Measurements from ENCODE around the gene GNAO1. TPM values are rescaled to one million over a fixed set of nuclear protein-coding genes. Genes with fewer than 3 reads are reported as not detected.

Gene GNAO1
- polyA plus RNA-seq, 3 donors from 2014 or later, result 0.45 to 0.88 TPM; not detected in 1

DNA sequence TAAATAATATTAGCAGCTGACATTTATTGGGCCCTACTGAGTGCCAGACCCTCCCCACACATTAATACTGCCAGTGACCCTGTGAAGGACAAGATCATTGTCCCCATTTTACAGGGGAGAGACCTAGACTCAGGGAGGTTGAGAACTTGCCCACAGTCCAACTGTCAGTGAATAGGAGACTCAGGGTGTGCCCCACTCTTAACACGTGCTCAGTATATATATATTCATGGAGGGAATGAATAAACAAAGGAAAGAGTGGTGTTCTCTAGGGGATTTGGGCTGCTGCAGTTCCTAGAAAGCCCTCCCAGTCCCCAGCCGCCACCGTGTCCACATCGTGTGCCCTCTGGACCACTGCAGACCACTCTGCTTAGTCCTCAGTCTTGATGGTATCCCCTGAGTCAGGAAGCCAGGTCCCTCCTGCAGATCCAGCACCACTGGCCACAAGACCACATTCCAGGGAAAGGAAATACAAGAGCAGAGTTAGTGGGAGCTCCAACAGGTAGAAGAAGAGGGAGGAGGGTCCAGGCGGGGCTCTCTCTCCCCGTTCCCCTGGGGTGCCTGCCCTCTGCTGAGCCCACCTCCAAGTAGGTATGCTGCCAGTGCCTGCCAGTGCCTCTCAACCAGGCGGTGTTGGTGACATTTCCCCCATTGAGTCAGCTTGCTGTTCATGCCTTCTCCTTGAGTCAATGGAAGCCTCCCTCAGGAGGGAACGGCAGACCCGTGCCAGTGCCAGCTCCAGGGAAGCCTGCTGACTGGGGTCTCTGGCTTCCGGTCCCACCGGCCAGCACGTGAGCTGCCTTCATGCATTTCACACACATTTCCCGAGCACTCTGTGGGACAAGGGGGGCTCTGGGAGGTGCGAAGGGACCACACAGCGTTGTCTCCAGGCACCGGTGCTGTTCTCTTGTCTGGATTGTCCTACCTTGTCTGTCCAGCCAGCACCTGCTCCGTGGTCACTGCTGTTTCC is 75.6 kb downstream of the GNAO1 start:
- Mint-ChIP-seq H3K9me3 (no peaks in the 10 kb centered on the region), H3K27ac (peak overlapping the region in 3 of 6 donors; percentile 10 to 81 (median 47))

DNA sequence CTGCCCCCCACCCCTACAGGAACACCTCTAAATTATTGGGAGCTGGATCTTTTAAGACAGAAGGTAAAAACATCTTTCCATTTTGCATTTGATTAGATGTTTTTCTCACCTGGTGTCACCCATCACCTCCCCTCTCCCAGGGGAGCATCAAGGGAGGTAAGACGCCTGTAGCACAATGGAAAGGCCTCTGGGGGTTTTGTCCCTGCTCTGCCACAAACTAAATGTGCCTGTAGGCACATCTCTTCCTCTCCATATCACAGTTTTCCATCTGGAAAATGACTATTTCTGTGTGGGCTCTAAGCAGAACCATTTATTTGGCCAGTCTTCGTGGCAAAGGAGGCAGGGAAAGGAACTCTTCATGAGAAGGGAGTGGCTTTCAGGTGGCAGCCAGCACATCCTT is 76.6 kb downstream of the GNAO1 start:
- peaks cover 0 to 4% (median 0%) of the 10 kb centered on the region in 3 donors for H3K27me3 Mint-ChIP-seq (ENCODE audit: low read depth in 3 of 3)

More for the DNA sequence above, 75.6 kb downstream of the GNAO1 start:
- H3K4me3 Mint-ChIP-seq, result no peak overlapping the region
- H3K36me3 Mint-ChIP-seq, result no peaks in the 10 kb centered on the region
- peaks cover 0 to 4% (median 0%) of the 10 kb centered on the region in 3 donors for H3K27me3 Mint-ChIP-seq (ENCODE audit: low read depth in 3 of 3)
- no peak for DNase-seq
- peaks cover 29 to 39% of the 10 kb centered on the region in 2 donors for H3K4me1 Mint-ChIP-seq

DNA sequence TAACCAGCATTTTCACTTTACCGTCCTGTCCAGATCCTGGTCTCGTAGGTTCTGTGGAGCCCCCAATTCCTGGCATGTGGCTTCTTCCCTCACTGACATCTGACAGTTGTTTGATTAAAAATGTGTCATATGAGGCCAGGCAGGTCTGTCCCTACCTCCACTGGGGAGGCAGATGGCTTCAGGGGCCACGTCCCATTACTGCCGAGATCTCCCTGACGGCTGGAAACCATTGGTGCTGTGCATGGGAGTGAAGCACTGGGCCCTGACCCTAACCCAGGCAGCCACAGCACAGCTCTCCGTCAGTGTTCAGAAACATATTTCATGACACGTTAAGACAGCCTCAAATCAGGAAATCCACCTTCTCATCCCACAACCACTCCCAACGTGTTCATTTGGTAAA is 77.5 kb downstream of the GNAO1 start:
- no peaks in the 10 kb centered on the region for H3K9me3 Mint-ChIP-seq
- no peak overlapping the region for H3K4me3 Mint-ChIP-seq

More for the DNA sequence above, 76.6 kb downstream of the GNAO1 start:
- H3K36me3 Mint-ChIP-seq, result no peaks in the 10 kb centered on the region
- no peaks in the 10 kb centered on the region for H3K9me3 Mint-ChIP-seq
- H3K4me3 Mint-ChIP-seq, result no peak overlapping the region
- H3K4me1 Mint-ChIP-seq, result peaks cover 20 to 29% of the 10 kb centered on the region in 2 donors
- H3K27ac Mint-ChIP-seq, result peak overlapping the region in 2 of 6 donors; percentile 11 to 50
- no peak for DNase-seq

DNA sequence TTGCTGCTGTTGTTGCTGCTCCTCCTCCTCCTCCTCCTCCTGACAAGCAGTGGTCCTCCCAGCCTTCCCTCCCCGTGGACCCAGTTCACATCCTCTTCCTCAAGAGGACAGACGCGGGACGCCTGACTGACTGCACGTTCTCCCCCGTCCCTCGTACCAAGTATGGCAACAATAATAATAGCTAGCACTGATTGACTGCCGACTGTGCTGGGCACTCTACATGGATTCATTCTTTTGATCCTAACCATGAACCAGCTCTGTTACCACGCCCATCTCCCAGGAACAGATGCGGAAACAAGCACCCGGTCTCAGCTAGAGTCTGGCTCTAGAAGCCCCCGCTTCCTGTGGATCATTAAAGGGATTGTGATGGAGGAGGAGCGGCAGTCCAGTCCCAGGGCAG is 78.0 kb downstream of the GNAO1 start:
- Mint-ChIP-seq H3K9me3 (no peaks in the 10 kb centered on the region), H3K36me3 (peaks cover 0 to 4% (median 0%) of the 10 kb centered on the region in 3 donors), H3K4me1 (peaks cover 6 to 16% of the 10 kb centered on the region in 2 donors), H3K27me3 (ENCODE audit: low read depth in 3 of 3) (peaks cover 0 to 4% (median 0%) of the 10 kb centered on the region in 3 donors), H3K27ac (peak overlapping the region in 3 of 6 donors; percentile 7 to 56 (median 51)), H3K4me3 (no peak overlapping the region)
- DNase-seq, result no peak

More for the DNA sequence above, 77.5 kb downstream of the GNAO1 start:
- peak overlapping the region in 3 of 6 donors; percentile 11 to 63 (median 50) for H3K27ac Mint-ChIP-seq
- H3K36me3 Mint-ChIP-seq, result no peaks in the 10 kb centered on the region
- no peak for DNase-seq
- peaks cover 10 to 20% of the 10 kb centered on the region in 2 donors for H3K4me1 Mint-ChIP-seq
- peaks cover 0 to 4% (median 0%) of the 10 kb centered on the region in 3 donors for H3K27me3 Mint-ChIP-seq (ENCODE audit: low read depth in 3 of 3)

DNA sequence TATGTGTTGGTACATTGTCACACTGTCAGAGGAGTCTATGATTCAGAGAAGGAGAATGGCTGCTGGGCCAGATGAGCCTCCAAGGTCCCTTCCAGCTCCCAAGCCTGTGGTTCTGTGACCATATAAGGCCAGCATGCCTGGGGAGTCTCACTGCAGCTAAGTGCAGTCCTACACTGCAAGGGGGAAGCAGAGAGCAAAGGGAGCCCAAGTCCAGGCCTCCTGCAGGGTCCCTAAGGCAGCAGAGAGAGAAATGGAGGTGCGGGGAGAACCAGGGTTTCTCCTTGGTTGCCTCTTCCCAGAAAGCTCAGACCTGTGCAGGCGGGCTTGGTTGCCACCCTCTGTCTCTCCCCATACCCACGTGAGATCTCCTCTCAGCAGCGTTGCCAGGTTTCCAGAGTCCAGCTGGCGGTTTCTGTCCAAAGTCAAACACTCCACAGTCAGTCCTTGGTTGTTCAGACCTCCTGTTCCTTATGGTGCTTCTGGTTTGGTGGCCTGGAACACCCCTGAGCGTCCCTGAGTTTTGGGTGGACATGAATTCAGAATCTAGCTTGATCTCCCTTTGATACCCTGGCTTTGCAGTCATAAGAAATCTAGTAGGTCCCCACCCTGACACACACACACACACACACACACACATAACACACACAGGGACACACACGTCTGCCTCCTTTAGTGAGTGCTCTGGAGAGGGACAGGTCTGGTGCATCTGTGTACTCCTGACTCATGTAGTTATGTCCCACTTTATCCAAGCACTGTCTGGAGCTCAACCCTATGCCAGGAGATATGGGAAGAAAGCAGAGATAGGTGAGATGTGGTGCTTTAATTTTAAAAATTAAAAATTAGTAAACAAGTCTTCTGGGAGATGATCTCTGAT is 78.8 kb downstream of the GNAO1 start:
- Mint-ChIP-seq H3K27ac (peak overlapping the region in 1 of 6 donors; percentile 24), H3K4me3 (no peak overlapping the region), H3K27me3 (ENCODE audit: low read depth in 3 of 3) (peaks cover 0 to 4% (median 0%) of the 10 kb centered on the region in 3 donors), H3K4me1 (peaks cover 7 to 16% of the 10 kb centered on the region in 2 donors), H3K36me3 (peaks cover 0 to 5% (median 0%) of the 10 kb centered on the region in 3 donors), H3K9me3 (no peaks in the 10 kb centered on the region)
- DNase-seq, result no peak

- Mint-ChIP-seq H3K36me3 (peaks cover 0 to 5% (median 0%) of the 10 kb centered on the region in 3 donors), H3K4me1 (peaks cover 8 to 21% of the 10 kb centered on the region in 2 donors), H3K9me3 (no peaks in the 10 kb centered on the region), H3K27me3 (ENCODE audit: low read depth in 3 of 3) (peaks cover 0 to 4% (median under 1%) of the 10 kb centered on the region in 3 donors), H3K27ac (peak overlapping the region in 1 of 6 donors; percentile 24), H3K4me3 (no peak overlapping the region)
- no peak for DNase-seq
These were observed 79.5 kb downstream of the GNAO1 start for GRCh38 chr16:56270828-56271227.

DNA sequence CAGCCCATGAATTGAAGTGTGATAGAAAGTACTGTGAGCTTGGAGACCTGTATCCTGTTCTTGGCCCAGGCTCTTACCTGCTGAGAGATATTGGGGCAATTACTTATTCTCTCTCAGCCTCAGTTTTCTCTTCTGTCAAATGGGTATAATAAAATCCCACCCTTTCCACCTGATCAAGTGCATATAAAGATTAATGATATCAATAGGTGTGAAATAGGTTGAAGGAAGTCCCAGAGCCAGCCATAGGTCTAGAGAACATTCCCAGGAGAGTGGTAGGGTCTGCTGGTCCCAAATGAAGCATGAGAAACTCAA is 81.2 kb downstream of the GNAO1 start:
- Mint-ChIP-seq H3K27me3 (ENCODE audit: low read depth in 3 of 3) (peaks cover 0 to 4% (median 2%) of the 10 kb centered on the region in 3 donors), H3K4me1 (peaks cover 11 to 17% of the 10 kb centered on the region in 2 donors), H3K4me3 (no peak overlapping the region), H3K9me3 (no peaks in the 10 kb centered on the region), H3K36me3 (peaks cover 0 to 5% (median 0%) of the 10 kb centered on the region in 3 donors), H3K27ac (no peak overlapping the region)
- no peak for DNase-seq

- no peak overlapping the region for H3K4me3 Mint-ChIP-seq
- H3K27me3 Mint-ChIP-seq (ENCODE audit: low read depth in 3 of 3), result peaks cover 0 to 4% (median 2%) of the 10 kb centered on the region in 3 donors
- H3K27ac Mint-ChIP-seq, result no peak overlapping the region
- H3K36me3 Mint-ChIP-seq, result peaks cover 0 to 5% (median 0%) of the 10 kb centered on the region in 3 donors
- peaks cover 20 to 22% of the 10 kb centered on the region in 2 donors for H3K4me1 Mint-ChIP-seq
- no peaks in the 10 kb centered on the region for H3K9me3 Mint-ChIP-seq
- DNase-seq, result no peak
These were observed 82.3 kb downstream of the GNAO1 start for GRCh38 chr16:56273615-56274014.

DNA sequence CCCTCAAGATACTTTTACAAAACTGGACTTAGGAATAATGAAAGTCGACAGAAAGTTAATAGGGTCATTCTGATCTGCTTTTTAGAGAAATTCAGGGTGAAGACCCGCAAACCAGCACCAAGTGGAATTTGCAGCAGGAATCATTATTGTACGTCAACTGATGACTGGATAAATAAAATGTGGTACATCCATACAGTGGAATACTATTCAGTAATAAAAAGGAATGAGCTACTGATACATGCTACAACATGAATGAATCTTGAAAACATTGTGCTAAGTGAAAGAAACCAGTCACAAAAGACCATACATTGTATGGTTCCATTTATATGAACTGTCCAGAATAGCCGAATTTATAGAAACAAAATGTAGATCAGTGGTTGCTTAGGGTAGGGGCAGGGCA is 83.1 kb downstream of the GNAO1 start:
- peaks cover 0 to 5% (median 0%) of the 10 kb centered on the region in 3 donors for H3K36me3 Mint-ChIP-seq
- H3K27me3 Mint-ChIP-seq (ENCODE audit: low read depth in 3 of 3), result peaks cover 0 to 5% (median 2%) of the 10 kb centered on the region in 3 donors
- H3K9me3 Mint-ChIP-seq, result no peaks in the 10 kb centered on the region
- DNase-seq, result no peak
- no peak overlapping the region for H3K27ac Mint-ChIP-seq
- no peak overlapping the region for H3K4me3 Mint-ChIP-seq
- H3K4me1 Mint-ChIP-seq, result peaks cover 27 to 29% of the 10 kb centered on the region in 2 donors

DNA sequence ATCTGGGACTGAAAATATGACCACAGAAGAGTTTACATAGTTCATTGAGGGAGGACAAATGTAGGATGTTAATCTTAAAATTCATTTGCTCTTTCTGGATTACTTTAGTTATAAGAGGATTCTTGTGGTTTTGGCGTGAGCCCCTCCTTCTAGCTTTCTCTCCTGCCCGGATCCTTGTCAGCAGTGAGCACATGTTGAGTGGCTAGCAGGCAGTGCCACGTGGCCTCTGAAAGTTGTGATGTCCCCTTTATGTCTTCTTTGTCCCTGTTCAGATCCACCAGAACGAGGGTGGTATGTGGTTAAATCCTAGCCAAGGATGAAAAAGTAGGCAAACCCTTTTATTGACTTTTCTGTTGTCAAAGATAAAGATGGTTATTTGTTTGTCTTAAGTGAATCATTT is 83.8 kb downstream of the GNAO1 start:
- H3K4me3 Mint-ChIP-seq, result no peak overlapping the region

GRCh38 chr16:56275801-56276200 is 84.5 kb downstream of the GNAO1 start:
- Mint-ChIP-seq H3K36me3 (peaks cover 0 to 5% (median 0%) of the 10 kb centered on the region in 3 donors), H3K27ac (peak overlapping the region in 1 of 6 donors; percentile 18), H3K9me3 (no peaks in the 10 kb centered on the region), H3K4me1 (peaks cover 41 to 44% of the 10 kb centered on the region in 2 donors), H3K4me3 (no peak overlapping the region), H3K27me3 (ENCODE audit: low read depth in 3 of 3) (peaks cover 0 to 7% (median 5%) of the 10 kb centered on the region in 3 donors)
- DNase-seq, result no peak

More for the DNA sequence above, 83.8 kb downstream of the GNAO1 start:
- Mint-ChIP-seq H3K4me1 (peaks cover 34 to 36% of the 10 kb centered on the region in 2 donors), H3K36me3 (peaks cover 0 to 5% (median 0%) of the 10 kb centered on the region in 3 donors), H3K9me3 (no peaks in the 10 kb centered on the region), H3K27ac (peak overlapping the region in 1 of 6 donors; percentile 36), H3K27me3 (ENCODE audit: low read depth in 3 of 3) (peaks cover 0 to 7% (median 5%) of the 10 kb centered on the region in 3 donors)
- no peak for DNase-seq

GRCh38 chr16:56277075-56277474 is 85.8 kb downstream of the GNAO1 start:
- Mint-ChIP-seq H3K27ac (peak overlapping the region in 1 of 6 donors; percentile 9), H3K4me3 (no peak overlapping the region), H3K36me3 (peaks cover 0 to 5% (median 0%) of the 10 kb centered on the region in 3 donors), H3K9me3 (no peaks in the 10 kb centered on the region), H3K27me3 (ENCODE audit: low read depth in 3 of 3) (peaks cover 0 to 7% (median 5%) of the 10 kb centered on the region in 3 donors), H3K4me1 (peaks cover 45 to 46% of the 10 kb centered on the region in 2 donors)
- DNase-seq, result no peak

GRCh38 chr16:56278196-56278855 is 87.0 kb downstream of the GNAO1 start:
- Mint-ChIP-seq H3K9me3 (no peaks in the 10 kb centered on the region), H3K27me3 (ENCODE audit: low read depth in 3 of 3) (peaks cover 0 to 7% (median 5%) of the 10 kb centered on the region in 3 donors), H3K36me3 (peaks cover 0 to 5% (median 0%) of the 10 kb centered on the region in 3 donors), H3K4me1 (peaks cover 45 to 46% of the 10 kb centered on the region in 2 donors), H3K4me3 (peak overlapping the region; percentile 67 to 87 (median 81)), H3K27ac (peak overlapping the region; percentile 4 to 88 (median 84))
- DNase-seq, result no peak
